ENCODE data around the gene BUD23.

DNA sequence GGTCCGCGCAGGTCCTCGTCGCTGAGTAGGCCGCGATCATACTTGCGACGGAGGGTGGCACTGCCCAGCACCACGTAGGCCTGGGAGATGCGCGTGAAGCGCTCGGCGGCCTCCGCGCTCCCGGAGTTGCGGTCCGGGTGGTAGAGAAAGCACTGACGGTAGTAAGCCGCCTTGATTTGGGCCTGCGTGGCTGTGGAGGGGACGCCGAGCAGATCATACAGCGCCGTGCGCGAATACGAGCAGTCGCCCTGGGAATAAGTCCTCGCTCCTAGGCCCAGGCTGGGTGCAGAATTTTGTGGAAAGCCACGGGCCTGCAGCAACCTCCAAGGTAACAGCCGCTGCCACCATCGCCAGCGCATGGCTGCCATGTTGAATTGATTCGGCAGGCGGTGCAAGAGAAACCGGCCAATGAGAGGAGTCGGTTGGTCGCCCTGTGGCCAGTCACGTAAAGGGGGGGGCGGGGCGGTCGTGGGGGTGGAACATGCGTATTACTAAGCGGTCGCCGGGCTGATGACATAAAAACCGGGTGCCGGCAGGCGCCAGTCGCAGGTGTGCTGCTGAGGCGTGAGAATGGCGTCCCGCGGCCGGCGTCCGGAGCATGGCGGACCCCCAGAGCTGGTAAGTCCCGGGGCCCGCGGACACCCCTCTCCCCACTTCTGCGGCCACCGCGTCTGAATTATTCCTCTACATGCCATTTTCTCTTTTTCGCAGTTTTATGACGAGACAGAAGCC, at the start of gene BUD23, which contains the start of gene DNAJC30:
- TF ChIP-seq, protein P1, sequence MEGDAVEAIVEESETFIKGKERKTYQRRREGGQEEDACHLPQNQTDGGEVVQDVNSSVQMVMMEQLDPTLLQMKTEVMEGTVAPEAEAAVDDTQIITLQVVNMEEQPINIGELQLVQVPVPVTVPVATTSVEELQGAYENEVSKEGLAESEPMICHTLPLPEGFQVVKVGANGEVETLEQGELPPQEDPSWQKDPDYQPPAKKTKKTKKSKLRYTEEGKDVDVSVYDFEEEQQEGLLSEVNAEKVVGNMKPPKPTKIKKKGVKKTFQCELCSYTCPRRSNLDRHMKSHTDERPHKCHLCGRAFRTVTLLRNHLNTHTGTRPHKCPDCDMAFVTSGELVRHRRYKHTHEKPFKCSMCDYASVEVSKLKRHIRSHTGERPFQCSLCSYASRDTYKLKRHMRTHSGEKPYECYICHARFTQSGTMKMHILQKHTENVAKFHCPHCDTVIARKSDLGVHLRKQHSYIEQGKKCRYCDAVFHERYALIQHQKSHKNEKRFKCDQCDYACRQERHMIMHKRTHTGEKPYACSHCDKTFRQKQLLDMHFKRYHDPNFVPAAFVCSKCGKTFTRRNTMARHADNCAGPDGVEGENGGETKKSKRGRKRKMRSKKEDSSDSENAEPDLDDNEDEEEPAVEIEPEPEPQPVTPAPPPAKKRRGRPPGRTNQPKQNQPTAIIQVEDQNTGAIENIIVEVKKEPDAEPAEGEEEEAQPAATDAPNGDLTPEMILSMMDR (IDR thresholded peaks at IDR 0.05) = peak in 3 of 6 experiments; percentile 24 to 41 (median 38)
- TF ChIP-seq POLR2AphosphoS5 (IDR thresholded peaks at IDR 0.05) = peak; percentile 69 to 87

Data from upper lobe of left lung (tissue), 4 donors.